Fibroblast of skin of back (primary cell): ENCODE data around the gene LSM4.

Experiments used
- DNase-seq: peaks from one replicate; pipeline ENCODE4 v3.0.0-alpha.2; 2013

LSM4 gene

DNA sequence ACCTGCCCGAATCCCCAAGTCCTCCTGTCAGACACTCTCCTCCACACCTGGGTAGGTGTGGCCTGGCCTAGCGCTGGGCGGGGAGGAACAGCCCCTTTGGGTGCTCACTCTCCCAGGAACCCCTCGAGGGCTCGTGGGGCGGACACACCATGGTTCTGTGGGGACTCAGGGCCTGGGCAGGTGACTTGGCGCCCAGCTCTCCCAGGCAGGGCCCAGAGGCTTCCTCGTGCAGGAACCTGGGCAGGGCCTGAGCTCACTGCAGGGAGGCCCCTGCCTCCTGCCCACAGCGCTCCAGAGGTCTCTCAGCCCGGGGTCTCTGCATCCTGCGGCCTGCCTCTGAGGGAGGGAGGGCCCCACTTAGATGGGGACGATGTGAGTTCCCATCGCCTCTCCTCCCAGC is 11.9 kb downstream of the LSM4 start:
- no peak for DNase-seq

DNA sequence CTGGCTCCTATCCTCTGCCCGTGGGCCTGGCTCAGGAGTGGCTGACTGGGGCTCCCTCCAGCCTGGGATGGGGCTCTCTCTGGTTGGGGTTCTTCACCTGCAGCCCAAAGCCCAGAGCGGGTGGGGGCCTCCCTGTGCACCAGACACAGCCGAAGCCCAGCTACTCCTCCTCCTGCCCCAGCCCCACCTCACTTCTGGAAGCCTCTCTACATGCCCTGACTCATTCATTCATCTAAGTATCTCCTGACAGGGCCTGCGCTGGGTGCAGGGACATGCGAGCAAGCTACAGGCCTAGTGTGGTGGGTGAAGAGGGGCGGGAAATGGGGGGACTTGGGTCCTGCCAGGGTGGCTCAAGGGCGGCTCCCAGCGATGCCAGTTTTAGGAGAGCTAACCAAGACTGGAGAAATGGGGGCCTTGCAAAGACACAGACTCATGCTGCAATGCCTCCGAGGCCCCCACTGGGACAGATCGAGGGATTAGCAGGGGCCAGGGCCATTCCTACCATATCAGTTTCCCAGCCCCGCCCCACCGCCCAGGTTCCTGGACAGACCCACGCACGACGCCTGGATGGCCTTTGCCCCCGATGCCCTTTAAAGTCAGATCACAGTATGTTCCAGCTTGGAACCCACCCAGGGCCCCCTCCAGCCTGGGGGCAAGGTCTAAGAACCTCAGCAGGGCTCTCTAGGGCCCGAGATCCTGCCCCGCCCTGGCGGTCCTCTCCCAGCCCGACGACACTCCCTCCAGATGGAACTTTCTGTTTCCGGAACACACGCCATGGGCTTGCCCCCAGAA is 12.6 kb downstream of the LSM4 start:
- no peak for DNase-seq

DNA sequence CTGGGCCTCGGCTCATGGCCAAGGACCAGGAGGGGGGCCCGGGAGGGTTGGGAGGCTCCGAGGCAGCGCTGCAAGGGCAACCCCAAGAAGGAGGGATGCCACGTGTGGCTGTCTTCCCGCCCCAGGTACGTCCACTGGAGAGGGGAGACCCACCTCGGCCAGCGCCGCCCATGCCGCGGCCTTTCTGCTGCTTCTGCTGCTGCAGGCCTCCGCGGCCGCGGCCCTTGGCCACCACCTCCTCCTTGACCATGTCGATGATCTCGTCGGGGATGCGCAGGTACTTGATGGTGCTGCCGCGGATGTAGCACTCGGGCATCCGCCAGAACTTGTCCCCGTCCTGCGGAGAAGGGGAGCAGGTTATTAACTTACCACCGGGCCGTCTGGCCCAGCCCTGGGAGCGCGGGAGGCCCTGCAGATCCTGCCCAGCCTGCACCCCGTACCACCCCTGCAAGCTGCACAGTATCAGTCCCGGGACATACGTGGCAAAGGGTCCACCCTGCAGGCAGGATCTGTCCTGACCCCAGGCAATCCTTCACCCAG is 13.3 kb downstream of the LSM4 start:
- no peak for DNase-seq

DNA sequence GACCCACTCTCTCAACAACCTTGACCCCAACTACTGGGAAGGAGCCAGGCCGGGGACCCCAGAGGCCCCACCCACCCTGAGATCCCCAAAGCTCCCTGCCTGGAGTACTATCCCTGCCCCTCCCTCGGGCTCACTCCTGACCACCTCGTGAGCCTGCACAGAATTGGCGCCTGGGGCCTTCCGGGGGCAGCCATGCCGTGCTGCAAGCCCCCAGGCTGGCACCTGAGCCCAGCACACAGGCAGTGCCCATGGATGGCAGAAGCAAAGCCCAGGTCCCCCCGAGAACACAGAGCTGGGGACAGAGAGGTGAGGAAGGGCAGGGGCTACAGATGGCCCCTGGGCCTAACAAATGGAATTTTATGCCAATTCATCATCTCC is 13.9 kb downstream of the LSM4 start:
- DNase-seq = no peak

DNA sequence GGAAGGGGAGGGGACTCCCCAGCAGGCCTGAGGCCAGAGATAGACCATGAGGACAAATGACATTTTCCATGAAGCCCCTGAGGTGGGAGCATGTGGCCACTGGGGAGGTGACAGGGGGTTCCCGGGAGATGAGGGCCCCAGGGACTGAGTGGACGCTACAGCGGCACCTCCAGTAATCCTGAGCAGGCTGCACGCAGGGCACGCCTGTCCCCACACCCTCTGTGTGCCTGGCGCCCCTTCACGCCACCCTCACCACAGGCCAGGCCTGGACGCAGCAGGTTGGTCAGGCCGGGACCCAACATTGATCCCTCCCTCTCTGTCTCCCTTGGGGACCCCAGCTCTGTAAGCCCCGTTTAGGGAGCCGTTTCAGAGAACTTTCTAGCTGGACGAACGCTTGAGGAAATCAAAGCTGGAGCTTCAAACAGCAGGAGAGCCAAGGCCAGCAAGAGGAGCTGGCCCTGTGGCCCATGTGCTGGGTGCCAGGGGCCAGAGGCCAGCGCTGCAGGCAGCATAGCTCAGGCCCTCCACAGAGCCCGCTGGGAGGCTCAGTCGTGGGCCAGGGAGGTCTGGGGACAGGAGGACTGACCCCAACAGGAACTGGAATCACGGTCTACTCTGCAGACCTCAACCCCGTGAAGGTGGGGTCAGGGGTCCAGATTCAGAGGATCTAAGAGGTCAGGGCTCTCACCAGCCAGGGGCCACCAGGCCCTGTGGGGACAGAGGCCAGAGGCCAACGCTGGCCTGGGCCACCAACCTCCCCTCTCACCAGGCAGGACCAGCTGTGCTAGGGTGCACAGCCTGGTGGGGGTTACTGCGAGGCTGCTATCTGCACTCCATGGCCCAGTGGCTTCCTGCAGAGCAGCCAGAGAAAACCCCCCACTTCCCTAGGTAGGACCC is 14.6 kb downstream of the LSM4 start:
- DNase-seq = no peak

DNA sequence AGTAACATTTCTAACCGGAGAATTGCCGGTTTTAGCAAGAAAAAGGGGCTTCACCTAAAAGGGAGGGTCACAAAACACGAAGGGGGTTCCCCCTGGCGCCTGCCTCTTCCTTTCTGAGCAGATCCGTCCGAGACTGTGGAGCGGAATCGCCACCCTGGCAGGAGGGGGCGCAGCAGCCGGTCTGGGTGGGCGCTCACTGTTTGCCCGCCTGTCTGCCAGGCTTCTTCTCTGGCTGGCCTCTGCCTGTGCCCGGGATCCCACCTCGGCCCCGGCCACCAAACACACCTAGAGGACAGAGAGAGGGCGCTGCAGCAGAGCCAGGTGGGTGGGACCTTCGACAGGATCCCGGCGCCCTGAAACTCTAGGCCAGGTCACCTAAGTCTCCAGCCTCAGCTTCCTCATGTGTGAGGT is 15.6 kb downstream of the LSM4 start:
- no peak for DNase-seq

DNA sequence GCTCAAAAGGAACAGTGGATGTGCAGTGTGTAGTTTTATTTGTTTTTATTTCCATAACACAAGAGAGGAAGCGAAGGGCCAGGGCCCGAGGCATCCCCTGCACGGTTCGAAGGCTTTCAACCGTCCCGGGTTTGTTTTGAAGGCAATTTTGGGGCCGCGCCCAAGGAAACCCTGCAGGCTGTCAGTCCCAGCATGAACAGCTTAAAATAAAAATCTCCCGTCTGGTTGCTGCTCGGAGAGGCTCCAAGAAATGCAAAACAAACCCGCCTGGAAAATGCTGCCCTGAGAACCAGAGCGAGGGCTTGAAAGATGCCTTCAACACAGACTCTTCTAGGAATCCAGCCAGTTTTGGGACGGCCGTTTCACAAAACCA is 16.0 kb downstream of the LSM4 start:
- no peak for DNase-seq

DNA sequence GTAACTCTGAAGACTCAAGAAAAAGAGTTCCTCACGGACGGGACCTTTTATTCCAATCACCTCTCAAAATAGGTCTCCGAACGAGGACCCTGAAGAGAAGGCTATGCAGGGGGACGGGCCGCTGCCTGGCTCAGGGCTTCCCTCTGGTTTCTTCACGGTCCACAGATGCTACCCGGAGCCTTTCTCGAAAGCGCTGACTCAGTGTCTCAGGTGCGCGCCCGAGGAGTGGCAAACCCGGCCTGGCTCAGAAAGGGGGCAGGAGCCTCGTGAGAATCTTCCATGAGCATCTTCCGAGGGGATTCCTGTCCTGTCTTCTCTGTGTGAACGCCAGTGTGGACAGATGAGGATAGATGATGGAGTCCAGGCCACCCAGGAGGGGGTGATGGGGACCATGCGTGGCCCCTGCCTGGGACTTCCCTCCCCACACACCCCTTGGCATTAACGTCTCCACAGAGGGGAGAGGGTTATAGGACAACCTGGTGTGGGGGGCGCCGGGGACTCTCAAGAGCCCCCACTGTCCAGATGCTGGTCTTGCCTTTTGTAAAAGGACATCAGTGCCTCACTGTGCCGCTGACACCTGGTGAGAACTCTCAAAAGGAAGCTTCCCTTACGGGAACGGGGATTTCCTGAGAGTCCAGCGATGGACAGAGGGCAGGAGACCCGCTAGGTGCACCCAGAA is 16.5 kb downstream of the LSM4 start:
- DNase-seq = no peak

DNA sequence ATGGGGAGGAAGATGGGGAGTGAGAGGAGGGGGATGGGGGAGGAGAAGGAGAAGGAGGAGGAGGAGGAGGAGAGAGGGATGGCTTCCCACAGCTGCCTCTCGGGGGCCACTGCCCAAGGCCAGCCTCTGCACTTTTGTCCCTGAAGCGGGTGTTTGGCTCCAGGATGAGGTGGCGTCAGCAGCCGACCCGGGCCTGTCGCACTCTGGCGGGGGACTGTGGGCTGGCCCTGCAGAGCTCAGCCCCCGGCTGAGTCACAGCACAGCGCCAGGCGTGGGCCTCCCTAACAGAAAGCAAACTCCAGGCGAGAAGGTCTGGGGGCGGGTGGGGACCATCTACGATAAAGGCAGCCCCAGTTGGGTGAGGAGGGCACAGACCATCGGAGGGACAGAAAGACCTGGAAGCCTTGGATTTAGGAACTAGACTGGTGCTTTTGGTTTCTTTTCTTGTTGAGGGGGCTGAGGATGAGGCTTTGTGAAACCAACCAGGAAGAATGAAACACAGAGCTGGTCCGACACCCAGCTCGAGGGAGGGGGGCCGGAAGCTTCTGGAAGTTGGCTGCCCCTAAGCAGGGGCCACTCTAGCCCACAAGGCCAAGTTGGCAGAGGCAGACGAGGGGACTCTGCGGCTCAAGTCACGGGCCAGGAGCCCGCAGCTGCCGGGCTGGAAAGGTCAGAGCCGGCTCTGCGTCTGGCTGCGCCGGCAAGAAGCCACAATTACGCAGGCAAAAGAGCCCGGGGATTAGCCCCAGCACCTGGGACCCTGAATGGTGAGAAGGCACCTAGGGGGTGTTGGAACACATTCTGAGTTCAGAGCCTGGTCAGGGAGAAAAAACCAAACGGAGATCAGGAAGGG is 18.2 kb downstream of the LSM4 start:
- peak; percentile 90 for DNase-seq

DNA sequence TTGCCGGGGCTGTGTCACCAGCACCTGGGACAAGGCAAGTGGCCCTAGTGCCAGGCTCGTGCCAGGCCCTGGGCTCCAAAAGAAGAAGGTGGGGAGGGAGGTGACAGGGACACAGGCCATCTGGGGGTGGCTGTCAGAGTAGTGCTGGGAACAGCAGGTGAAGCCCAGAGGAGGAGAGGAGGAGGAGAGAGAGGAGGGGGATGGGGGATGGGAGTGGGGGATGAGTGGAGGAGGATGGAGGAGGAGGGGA is 18.7 kb downstream of the LSM4 start:
- DNase-seq = no peak

DNA sequence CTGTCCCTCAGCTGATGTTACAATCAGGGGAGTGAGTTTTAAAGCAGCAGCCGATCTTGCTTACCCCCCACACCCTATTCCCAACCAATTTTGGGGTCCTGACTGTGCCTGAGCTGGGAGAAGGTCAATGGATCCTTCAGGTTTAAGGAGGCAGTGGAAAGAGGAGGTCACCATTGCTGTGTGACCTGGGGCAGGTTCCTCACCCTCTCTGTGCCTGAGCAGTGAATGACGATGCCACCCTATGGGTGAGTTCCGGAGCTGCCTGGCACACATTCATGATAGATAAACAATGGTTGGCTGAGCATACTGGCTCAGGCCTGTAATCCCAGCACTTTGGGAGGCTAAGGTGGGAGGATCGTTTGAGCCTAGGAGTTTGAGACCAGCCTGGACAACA is 21.2 kb downstream of the LSM4 start:
- no peak for DNase-seq

DNA sequence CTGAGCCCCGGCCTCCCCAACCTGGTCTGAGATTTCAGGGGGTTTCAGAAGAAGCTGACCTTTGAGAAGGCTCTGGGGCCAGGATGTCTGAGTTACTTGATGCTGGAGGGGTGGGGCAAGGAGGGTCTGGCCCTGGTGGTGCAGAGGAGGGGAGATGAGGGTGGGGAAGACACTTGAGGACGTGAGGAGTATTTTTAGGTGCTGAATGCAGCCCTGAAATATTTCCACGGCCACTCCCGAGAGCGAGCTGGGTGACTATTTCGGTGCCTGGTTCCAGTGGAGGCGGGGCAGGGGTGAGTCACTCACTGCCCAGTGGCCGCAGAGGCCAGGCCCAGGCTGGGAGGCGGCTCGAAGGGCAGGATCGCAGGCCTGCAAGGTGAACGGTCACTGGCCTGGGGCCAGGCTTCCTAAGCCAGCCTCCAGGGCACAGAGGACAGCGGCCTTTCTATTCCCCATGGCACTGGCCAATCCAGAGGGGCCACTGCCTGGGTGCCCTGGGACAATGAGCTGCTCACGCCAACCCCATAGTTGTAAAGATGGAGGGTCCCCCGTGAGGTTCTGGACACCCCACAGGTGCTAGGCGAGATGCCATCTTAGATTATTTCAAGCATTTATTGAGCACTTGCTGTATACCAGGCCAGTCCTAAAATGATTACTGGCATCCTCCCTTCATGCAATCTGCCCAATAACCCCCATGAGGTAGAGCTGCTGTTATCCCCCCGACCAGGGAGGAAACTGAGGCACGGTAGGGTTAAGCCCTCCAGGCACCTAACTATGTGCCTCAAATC is 21.8 kb downstream of the LSM4 start:
- peak; percentile 79 for DNase-seq

DNA sequence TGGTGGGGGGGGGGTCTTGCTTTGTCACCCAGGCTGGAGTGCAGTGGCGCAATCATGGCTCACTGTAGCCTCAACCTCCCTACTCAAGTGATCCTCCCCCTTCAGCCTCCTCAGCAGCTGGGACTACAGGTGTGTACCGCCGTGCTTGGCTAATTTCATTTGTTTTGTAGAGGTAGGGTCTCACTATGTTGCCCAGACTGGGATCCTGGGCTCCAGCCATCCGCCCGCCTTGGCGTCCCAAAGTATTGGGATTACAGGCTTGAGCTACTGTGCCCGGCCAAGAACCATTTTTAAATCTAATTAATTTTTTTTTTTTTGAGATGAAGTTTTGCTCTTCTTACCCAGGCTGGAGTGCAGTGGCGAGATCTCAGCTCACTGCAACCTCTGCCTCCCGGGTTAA is 23.2 kb downstream of the LSM4 start:
- DNase-seq = no peak

DNA sequence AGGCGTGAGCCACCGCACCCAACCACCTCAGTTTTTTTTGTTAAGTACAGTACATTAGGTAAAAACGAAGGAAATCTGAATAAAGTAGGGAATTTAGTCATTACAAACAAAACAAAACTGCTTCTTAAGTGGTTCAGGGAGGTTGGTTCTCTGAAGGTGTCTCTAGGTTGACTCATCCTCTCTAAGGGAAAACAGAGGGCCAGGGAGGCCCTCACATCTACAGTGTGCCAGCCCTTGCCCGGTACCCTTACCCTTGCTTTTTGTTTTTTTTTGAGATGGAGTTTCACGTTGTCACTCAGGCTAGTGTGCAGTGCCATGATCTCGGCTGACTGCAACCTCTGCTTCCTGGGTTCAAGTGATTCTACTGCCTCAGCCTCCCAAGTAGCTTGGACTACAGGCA is 24.3 kb downstream of the LSM4 start:
- DNase-seq = no peak

DNA sequence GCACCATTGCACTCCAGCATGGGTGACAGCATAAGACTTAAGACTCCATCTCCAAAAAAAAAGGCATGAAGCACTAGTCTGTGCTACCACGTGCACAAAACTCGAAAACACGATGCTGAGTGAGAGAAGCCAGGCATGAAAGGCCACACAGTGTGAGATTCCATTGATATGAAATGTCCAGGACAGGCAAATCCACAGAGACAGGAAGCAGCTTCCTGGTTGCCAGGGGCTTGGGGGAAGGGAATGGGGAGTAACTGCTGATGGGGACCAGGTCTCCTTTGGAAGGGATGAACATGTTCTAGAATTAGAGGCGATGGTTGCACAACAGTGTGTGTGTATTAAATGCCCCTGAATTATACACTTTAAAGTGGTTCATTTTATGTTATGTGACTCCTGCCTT is 25.6 kb downstream of the LSM4 start:
- peak; percentile 60 for DNase-seq

DNA sequence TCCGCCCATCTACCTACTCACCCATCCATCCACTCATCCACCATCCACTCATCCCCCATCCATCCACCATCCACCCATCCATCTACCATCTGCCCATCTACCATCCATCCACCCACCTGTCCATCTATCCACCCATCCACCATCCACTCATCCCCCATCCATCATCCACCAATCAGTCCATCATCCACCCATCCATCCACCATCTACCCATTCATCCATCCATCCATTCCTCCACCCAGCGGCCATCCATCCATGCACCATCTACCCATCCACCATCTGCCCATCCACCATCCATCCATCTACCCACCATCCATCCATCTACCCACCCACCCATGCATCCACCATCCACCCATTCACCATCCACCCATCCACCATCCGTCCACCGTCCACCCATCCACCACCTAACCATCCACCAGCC is 27.8 kb downstream of the LSM4 start:
- DNase-seq = no peak

DNA sequence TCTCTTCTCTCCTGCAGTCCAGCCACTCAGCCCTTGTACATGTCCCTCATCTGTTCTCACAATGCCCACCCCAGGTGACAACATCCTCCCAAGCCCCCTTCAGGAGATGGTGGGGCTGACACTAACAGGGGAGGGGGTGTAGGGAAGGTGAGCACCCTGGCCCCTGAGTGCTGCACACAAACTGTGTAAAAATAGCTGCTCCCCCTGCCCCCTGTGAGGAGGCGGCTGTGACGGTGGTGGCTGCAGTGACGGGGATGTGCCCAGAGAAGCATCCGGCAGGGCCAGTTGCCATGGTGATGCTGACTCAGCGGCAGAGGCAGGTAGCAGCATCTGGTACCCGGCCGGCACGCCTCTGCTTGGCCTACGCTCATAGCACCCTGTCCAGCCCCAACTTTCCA is 28.4 kb downstream of the LSM4 start:
- DNase-seq = no peak

DNA sequence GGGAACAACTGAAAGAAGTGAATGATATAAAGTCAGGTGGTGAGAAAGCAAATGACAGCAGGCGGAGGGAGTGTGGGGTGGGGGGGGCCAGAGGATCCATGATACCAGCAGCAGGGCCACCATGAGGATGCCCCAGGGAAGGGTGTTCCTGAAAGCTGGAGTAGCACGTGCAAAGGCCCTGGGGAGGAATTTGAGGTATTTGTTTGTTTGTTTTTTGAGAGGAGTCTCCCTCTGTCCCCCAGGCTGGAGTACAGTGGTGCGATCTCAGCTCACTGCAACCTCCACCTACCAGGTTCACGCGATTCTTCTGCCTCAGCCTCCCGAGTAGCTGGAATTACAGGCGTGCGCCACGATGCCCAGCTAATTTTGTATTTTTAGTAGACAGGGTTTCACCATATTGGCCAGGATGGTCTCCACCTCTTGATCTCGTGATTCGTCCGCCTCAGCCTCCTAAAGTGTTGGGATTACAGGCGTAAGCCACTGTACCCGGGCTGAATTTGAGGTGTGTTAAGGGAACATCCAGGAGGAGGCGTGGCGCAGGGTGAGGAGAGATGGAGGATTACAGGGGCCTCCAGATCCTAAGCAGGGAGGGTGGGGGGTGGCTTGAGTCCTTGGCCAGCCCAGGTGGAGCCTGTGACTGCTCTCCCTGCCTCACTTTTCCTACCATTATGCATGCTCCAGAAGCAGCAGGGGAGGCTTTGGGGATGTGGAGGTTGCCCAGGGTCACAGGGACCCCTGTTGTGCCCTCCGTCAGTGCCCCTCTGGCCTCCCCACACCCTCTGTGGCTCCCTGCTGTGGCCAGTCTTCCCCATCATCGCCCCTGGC is 29.0 kb downstream of the LSM4 start:
- DNase-seq = no peak

DNA sequence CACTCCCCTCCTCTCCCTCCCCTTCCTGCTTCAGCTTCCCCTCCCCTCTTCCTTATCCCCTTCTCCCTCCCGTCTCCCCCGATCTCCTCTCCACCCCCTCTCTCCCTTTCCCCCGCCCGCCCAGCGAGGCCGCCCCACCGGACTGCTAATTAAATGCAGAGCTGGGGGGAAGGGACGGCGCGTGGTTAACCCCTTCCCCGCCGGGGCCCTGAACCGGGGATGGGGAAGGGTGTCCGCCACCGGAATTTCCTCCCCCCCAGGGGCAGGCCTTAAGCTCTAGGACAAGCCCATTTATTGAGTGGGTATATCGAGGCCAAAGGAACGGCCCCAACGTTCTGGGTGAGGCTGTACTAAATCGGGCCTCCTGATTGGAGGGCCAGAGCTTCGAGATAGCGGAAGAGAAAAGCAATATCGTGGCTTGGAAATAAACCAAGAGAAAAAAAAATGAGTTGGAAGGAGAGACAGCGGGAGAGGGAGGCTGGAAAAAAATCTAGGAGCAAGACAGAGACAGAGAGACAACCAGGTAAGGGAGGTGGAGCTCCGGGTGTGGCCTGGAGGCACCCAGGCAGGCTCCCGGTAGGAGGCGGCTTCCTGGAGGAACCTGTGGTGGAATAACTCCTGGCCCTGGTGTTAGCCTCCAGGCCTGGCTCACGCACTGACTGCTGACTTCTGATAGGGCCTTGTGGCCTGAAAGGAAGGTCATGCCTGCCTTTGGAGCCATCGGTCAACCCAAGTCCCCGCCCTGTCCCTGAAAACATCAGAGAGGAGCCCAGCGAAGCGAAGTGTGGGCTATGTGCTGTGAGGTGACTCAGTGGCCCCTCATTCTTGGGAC is 29.9 kb downstream of the LSM4 start:
- DNase-seq = peak; percentile 72

DNA sequence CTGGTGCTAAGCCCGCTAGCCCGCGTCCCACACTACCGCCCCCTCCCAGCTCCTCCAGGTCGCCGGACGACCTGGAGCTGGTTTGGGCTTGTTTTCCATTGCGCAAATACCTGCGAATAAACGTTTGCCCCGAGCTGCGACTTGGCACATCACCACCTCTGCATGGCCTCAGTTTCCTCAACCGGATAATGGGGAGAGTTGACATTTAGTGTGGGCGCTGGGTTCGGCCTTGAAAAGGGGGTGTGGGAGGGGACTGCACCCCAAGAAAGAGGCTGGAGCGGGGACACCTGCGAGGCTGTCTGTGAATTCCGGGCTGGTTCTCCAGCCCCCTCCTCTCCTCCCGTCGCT is 30.4 kb downstream of the LSM4 start:
- DNase-seq = no peak
